Kidney epithelial cell (primary cell): ENCODE results near the gene GAL3ST1. TPM values are rescaled to one million over a fixed set of nuclear protein-coding genes. Genes with fewer than 3 reads are reported as not detected.

ENCODE experiments used
- DNase-seq: peaks from one replicate; pipeline ENCODE4 v3.0.0-alpha.2; 2010; ENCODE audit warnings: low read depth
- H3K27me3 ChIP-seq: 2 replicates; pipeline ENCODE4 v1.6.0; 2011; ENCODE audit warnings: low read length; ENCODE audit not compliant: control insufficient read depth, insufficient read depth
- H3K36me3 ChIP-seq: 2 replicates; pipeline ENCODE4 v1.5.1; 2011; ENCODE audit warnings: low read length; ENCODE audit not compliant: control insufficient read depth, insufficient read depth
- H3K4me3 ChIP-seq: 2 replicates; pipeline ENCODE4 v1.5.1; 2011; ENCODE audit warnings: low read depth, mild to moderate bottlenecking, control low read depth, low read length
- total RNA-seq: library from RNA; depleted of rRNA; stranded (reverse); fragments of >200 nt; gene quantifications from 2 replicates; pipeline ENCODE4 v1.2.3, GENCODE V29; 2015
- TF ChIP-seq, protein P1 (sequence below): IDR thresholded peaks from 2 replicates; pipeline ENCODE4 v1.5.1; 2011; ENCODE audit warnings: mild to moderate bottlenecking, moderate library complexity, low read length, control low read depth, inconsistent platforms; ENCODE audit not compliant: insufficient read depth, poor library complexity, severe bottlenecking

Gene GAL3ST1
- total RNA-seq, 1 donor from 2014 or later = 4.0 TPM

- H3K36me3 ChIP-seq = peaks cover 11% of the 10 kb centered on the region
- no peak for DNase-seq
- TF ChIP-seq, protein P1, sequence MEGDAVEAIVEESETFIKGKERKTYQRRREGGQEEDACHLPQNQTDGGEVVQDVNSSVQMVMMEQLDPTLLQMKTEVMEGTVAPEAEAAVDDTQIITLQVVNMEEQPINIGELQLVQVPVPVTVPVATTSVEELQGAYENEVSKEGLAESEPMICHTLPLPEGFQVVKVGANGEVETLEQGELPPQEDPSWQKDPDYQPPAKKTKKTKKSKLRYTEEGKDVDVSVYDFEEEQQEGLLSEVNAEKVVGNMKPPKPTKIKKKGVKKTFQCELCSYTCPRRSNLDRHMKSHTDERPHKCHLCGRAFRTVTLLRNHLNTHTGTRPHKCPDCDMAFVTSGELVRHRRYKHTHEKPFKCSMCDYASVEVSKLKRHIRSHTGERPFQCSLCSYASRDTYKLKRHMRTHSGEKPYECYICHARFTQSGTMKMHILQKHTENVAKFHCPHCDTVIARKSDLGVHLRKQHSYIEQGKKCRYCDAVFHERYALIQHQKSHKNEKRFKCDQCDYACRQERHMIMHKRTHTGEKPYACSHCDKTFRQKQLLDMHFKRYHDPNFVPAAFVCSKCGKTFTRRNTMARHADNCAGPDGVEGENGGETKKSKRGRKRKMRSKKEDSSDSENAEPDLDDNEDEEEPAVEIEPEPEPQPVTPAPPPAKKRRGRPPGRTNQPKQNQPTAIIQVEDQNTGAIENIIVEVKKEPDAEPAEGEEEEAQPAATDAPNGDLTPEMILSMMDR = no peak
- no peaks in the 10 kb centered on the region for H3K27me3 ChIP-seq
- H3K4me3 ChIP-seq = no peak overlapping the region
Observed at GRCh38 chr22:30582051-30582450, 7.6 kb upstream of the GAL3ST1 start.

DNA sequence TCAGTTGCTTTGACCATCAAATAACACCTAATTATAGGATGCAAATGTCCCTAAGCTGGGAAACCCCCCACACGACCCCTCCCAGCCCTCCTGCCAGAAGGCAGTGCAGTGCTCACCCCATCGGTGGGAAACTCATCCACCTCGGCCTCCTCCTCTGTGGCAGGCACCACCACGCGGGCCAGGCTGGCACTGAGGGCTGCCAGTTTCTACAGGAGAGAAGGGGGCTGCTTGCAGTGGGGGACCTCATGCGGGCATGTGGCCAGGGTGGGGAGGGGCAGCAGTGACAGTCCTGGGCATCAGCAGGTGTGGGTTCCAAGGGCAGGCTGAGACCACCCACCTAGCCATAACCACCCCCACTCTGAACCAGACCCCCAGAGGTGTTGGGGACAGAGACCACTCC, 6.4 kb upstream of the GAL3ST1 start:
- H3K4me3 ChIP-seq = no peak overlapping the region
- DNase-seq = no peak
- H3K36me3 ChIP-seq = peaks cover 10% of the 10 kb centered on the region
- TF ChIP-seq, protein P1 = no peak
- H3K27me3 ChIP-seq = no peaks in the 10 kb centered on the region

- Histone ChIP-seq H3K36me3 (peaks cover 4% of the 10 kb centered on the region), H3K4me3 (no peak overlapping the region), H3K27me3 (no peaks in the 10 kb centered on the region)
- DNase-seq = no peak
- TF ChIP-seq, protein P1 = no peak
Observed at GRCh38 chr22:30578481-30578880, 4.0 kb upstream of the GAL3ST1 start.

DNA sequence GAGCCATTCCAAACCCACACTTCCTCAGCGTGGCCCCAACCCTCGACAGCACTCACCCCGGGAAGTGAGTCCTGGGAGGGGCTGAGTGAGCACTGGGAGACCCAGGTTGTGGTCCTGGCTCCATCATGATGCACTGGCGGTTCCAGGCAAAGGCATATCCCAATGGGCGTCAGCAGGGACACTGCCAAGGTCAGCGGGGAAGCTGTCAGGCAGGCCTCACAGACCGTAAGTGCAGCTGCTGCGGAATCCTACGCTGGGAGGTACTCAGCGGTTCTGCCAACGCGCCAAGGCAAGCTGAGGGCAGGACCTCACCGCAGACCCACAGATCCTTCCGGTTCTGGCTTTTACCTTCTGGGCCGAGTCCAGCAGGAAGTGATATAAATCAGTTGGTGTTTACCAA, 1.4 kb upstream of the GAL3ST1 start:
- DNase-seq = no peak
- Histone ChIP-seq H3K4me3 (no peak overlapping the region), H3K27me3 (no peaks in the 10 kb centered on the region), H3K36me3 (peaks cover 1% of the 10 kb centered on the region)
- TF ChIP-seq, protein P1 = no peak

GRCh38 chr22:30574997-30575671, 669 bp upstream of the GAL3ST1 start:
- Histone ChIP-seq H3K36me3 (peaks cover 1% of the 10 kb centered on the region), H3K4me3 (no peak overlapping the region), H3K27me3 (no peaks in the 10 kb centered on the region)
- TF ChIP-seq, protein P1 = no peak
- no peak for DNase-seq

GRCh38 chr22:30573594-30574094, 821 bp downstream of the GAL3ST1 start:
- DNase-seq = no peak
- Histone ChIP-seq H3K36me3 (peaks cover 1% of the 10 kb centered on the region), H3K27me3 (no peaks in the 10 kb centered on the region), H3K4me3 (peak overlapping the region; percentile 50)
- TF ChIP-seq, protein P1 = no peak
